Central memory CD8-positive, alpha-beta T cell (primary cell): ENCODE data around the gene TSPAN32.

ENCODE experiments used
- ATAC-seq: fragments of 150-1000 bp; cut with Tn5 transposase; replicated peaks from 2 replicates; pipeline ENCODE4 v1.10.0; 2022; ENCODE audit warnings: mild to moderate bottlenecking, moderate FRiP score, moderate number of reproducible peaks; ENCODE audit not compliant: poor library complexity, severe bottlenecking; ENCODE audit errors: extremely low read depth
- DNase-seq, 2 donors: peaks; one replicate each; pipeline ENCODE4 v3.0.0; 2021; ENCODE audit warnings: low spot score in 2 of 2
- H3K27ac Mint-ChIP-seq: one replicate; pipeline ENCODE4 v1.8.0; 2022; ENCODE audit warnings: low read depth, mild to moderate bottlenecking, moderate library complexity, mixed read lengths
- H3K27me3 Mint-ChIP-seq: one replicate; pipeline ENCODE4 v1.8.0; 2022; ENCODE audit warnings: mixed read lengths
- H3K36me3 Mint-ChIP-seq: one replicate; pipeline ENCODE4 v1.8.0; 2022; ENCODE audit warnings: mild to moderate bottlenecking, moderate library complexity, mixed read lengths; ENCODE audit not compliant: insufficient read depth
- H3K4me1 Mint-ChIP-seq: one replicate; pipeline ENCODE4 v1.8.0; 2022; ENCODE audit warnings: mixed read lengths
- H3K4me3 Mint-ChIP-seq: one replicate; pipeline ENCODE4 v1.8.0; 2022; ENCODE audit warnings: mild to moderate bottlenecking, moderate library complexity, mixed read lengths
- H3K9me3 Mint-ChIP-seq: one replicate; pipeline ENCODE4 v1.8.0; 2022; ENCODE audit warnings: mixed read lengths

The TSPAN32 gene

DNA sequence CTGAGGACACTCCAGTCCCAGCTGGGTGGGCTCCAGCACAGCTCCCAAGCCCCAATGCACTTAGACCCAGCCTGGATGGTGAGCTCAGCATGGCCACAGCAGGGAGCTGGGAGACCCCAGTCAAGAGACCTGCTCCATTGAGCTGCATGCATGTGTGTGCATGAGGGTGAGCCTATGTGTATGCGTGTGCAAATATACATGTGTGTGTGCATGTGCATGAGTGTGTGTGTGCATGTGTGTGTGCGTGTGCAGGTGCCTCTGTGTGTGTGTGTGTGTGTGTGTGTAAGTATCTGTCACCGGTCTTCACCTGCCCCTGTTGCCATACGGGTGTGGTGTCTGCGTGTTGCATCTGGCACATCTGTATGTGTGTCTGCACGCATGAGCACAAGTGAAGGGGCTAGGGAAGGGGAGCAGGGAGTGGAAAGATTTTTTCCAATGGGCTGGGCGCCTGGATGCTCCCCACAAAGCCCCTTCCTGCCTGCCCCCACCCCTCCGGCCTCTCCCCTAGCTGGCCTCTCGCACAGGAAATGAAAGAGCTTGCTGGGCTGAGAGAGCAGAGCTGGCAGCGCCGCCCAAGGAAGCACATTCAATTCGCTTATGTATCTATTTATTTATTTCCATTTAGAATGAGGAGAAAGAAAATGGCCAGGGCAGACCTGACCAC is 4.1 kb downstream of the TSPAN32 start:
- peak overlapping the region; percentile 89 for H3K4me3 Mint-ChIP-seq
- no peaks in the 10 kb centered on the region for H3K27me3 Mint-ChIP-seq
- H3K36me3 Mint-ChIP-seq: peaks cover 16% of the 10 kb centered on the region
- no peaks in the 10 kb centered on the region for H3K9me3 Mint-ChIP-seq
- H3K4me1 Mint-ChIP-seq: peaks cover 48% of the 10 kb centered on the region
- peak overlapping the region; percentile 98 for H3K27ac Mint-ChIP-seq
- DNase-seq: no peak
- ATAC-seq: no peak

- no peak for DNase-seq
- Mint-ChIP-seq H3K36me3 (peaks cover 18% of the 10 kb centered on the region), H3K4me3 (peak overlapping the region; percentile 89), H3K9me3 (no peaks in the 10 kb centered on the region), H3K27me3 (no peaks in the 10 kb centered on the region), H3K27ac (peak overlapping the region; percentile 98), H3K4me1 (peaks cover 45% of the 10 kb centered on the region)
- ATAC-seq: no peak
Measured at GRCh38 chr11:2306452-2306823, 4.6 kb downstream of the TSPAN32 start.

DNA sequence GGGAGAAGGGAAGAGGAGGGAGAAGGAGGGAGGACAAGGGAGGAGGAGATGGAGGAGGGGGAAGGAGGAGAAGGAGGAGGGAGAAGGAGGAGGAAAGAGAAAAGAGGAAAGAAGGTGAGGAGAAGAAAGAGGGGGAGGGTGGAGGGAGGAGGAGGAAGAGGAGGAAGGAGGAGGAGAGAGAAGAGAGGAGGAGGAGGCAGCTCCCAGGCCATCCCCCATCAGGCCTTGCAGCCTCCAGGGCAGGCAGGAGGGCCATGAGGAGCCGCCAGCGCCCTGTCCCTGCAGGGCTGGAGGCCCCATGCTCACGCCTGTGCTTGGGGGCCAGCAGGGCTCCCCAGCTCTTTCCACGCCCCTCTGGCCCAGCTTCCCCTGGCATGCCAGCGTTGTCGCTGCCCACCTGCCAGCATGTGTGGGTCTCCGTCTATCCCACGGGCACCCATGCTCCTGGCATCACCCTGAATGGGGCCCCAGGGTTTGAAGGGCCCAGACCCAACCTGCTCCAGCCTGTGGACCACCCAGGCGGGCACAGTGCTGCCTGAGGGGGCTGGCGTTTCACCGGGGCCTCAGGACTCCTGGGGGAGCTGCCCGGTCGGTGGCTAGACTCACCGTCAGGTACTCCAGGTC is 5.2 kb downstream of the TSPAN32 start:
- peak overlapping the region; percentile 89 for H3K4me3 Mint-ChIP-seq
- H3K9me3 Mint-ChIP-seq: no peaks in the 10 kb centered on the region
- H3K4me1 Mint-ChIP-seq: peaks cover 41% of the 10 kb centered on the region
- peak overlapping the region; percentile 98 for H3K27ac Mint-ChIP-seq
- no peak for ATAC-seq
- no peaks in the 10 kb centered on the region for H3K27me3 Mint-ChIP-seq
- peaks cover 18% of the 10 kb centered on the region for H3K36me3 Mint-ChIP-seq
- no peak for DNase-seq

DNA sequence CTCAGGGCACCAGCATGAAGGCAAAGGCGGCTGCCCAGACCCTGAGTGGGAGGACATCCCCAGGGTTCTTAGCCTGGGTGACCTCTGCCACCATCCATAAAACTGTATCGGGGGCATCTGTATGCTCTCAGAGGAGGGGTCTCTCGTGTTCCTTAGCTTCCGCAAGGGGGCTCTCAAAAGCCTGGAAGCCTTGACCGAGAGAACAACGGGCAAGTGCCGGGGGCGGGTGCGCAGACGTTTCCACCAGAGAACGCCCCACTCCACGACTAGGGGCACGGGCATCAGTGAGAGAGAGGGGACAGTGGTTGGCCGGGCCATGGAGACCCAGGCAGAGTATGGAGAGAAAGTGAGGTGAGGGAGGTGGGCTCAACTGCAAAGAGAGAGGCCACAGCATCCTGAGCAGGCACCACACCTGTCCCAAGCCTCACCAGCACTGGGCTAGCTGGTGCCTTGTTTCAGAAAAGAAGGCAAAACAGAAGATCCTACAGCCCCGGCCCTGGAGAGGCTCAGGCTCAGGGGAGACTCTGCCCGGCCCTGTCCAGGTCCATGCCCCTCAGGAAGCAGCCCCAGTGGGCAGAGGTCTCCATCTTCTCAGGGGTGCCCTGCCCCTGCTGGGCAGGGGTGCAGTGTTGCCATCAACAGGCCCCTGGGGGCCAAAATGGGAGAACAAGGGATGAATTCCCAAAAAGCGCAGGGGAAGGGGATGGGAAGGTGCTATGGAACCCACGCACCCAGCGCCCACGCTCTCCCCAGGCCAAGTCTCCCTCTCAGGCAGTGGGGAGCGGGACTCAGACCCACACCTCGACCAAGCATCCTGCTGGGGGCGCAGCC is 5.9 kb downstream of the TSPAN32 start:
- Mint-ChIP-seq H3K4me1 (peaks cover 37% of the 10 kb centered on the region), H3K9me3 (no peaks in the 10 kb centered on the region), H3K27me3 (no peaks in the 10 kb centered on the region), H3K27ac (peak overlapping the region; percentile 98), H3K36me3 (peaks cover 16% of the 10 kb centered on the region), H3K4me3 (peak overlapping the region; percentile 89)
- DNase-seq (no peak), ATAC-seq (no peak)

GRCh38 chr11:2308713-2309112 is 6.9 kb downstream of the TSPAN32 start:
- H3K27ac Mint-ChIP-seq: no peak overlapping the region
- no peak for ATAC-seq
- no peak overlapping the region for H3K4me3 Mint-ChIP-seq
- no peak for DNase-seq
- H3K27me3 Mint-ChIP-seq: no peaks in the 10 kb centered on the region
- peaks cover 27% of the 10 kb centered on the region for H3K4me1 Mint-ChIP-seq
- no peaks in the 10 kb centered on the region for H3K9me3 Mint-ChIP-seq
- peaks cover 15% of the 10 kb centered on the region for H3K36me3 Mint-ChIP-seq

DNA sequence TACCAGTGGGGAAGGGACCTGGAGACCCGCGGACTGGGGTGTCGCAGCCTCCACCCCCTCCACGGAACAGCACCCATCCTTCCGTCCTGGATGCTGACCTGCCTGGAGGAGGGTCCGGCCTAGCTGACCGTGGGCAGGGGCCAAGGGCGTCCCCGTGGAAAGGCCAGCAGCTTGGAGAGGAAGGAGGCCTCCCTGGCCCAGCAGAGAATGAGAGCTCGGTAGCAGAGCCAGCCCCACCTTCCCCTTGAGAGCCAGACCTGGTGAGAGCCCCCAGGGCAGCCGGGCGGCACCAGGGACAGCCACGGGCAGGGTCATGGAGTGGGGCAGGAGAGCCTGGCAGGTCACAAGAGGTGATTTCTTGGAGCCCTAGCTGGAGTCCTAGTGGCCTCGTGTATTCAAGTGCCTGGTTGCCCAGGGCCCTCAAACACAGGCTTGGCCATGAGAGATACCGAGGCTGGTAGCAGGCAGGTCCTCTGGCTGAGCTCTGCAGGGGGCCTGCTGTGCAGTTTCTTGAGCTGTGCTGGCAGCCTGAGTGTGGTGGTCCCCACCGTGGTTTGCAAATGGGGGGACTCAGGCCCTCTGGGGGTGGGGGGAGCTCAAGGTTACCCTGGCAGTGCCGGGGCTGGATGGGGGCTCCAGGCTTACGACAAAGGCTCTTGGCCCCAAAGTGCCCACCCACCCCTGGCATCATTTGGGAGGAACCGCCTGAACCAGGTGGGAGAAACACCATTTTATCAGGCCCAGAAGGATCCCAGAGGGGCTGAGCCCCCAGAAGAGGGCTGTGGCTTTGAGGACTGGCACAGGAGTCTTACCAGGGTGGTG is 7.6 kb downstream of the TSPAN32 start:
- Mint-ChIP-seq H3K27ac (no peak overlapping the region), H3K4me3 (no peak overlapping the region), H3K36me3 (peaks cover 15% of the 10 kb centered on the region), H3K4me1 (peaks cover 20% of the 10 kb centered on the region), H3K27me3 (no peaks in the 10 kb centered on the region), H3K9me3 (no peaks in the 10 kb centered on the region)
- DNase-seq: no peak
- no peak for ATAC-seq

- ATAC-seq: no peak
- DNase-seq: no peak
- Mint-ChIP-seq H3K27ac (no peak overlapping the region), H3K4me3 (no peak overlapping the region), H3K36me3 (peaks cover 10% of the 10 kb centered on the region), H3K9me3 (no peaks in the 10 kb centered on the region), H3K27me3 (no peaks in the 10 kb centered on the region), H3K4me1 (peaks cover 13% of the 10 kb centered on the region)
Measured at GRCh38 chr11:2310073-2310785, 8.4 kb downstream of the TSPAN32 start.

DNA sequence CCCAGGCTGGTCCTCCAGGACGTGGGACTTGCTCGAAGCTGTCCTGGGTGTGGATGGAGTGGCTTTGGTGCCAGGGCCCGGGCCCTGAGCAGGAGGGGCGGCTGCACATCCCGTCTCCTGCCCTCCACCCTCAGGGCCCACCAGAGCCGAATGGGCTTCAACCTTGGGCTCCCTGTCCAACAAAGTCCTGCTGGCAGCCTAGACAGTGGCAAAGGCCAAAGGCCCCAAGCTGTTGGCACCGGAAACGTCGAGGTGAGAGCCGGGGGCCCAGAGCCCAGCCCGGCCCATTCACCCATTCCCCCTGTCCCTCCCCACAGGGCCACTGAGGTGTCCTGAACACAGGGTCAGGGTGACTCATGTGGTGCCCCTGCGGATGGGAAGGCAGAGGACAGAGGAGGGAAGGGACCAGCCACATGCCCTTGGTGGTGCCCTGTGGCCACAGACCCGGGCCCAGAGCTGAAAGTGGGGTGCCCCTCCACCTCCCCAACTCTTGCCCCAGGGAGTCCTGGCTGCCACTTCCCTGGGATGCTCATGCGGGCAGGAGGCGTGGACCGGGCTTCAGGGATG is 9.1 kb downstream of the TSPAN32 start:
- DNase-seq (no peak), ATAC-seq (no peak)
- H3K36me3 Mint-ChIP-seq: peaks cover 7% of the 10 kb centered on the region
- no peaks in the 10 kb centered on the region for H3K9me3 Mint-ChIP-seq
- no peaks in the 10 kb centered on the region for H3K27me3 Mint-ChIP-seq
- no peak overlapping the region for H3K27ac Mint-ChIP-seq
- no peak overlapping the region for H3K4me3 Mint-ChIP-seq
- peaks cover 8% of the 10 kb centered on the region for H3K4me1 Mint-ChIP-seq

GRCh38 chr11:2311353-2312133 is 9.7 kb downstream of the TSPAN32 start:
- ATAC-seq: no peak

DNA sequence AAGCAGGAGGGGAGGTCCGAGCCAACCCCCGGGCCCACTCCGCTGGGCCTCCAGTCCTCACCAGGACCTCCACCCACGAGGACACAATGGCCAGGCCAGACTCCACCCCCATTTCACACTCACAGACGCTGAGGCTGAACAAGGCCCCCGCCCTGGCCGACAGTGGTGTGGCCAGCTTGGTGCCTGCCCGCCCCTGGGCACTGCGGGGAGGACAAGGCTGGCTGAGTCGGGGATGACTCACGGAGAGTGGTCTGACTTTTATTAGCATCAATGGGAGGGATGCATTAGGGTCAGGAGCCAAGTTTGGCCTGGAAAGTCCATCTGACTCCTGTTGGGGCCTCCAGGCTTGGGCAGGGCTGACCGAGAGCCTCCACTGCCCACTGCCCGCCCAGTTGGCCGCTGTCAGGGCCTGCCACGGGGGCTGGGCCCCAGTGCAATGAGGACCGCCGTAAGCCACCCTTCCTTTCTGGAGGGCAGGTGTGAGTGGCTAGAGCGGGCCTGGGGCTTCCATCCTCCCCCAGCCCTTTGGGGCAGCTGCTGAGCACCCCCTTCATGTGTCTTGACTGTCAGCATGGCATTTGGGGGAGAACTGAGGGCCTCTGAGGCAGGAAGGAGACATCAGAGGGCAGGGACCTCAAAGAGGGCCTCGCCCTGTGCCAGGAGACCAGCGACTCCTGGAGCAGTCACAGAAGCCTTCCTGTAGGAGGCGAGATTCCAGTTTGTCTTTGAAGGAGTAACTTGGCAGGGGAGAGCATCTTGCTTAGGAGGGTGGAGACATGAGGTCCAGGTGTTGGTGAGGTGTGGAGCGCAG is 10.6 kb downstream of the TSPAN32 start:
- H3K4me3 Mint-ChIP-seq: no peak overlapping the region
- no peaks in the 10 kb centered on the region for H3K27me3 Mint-ChIP-seq
- H3K4me1 Mint-ChIP-seq: peaks cover 7% of the 10 kb centered on the region
- no peaks in the 10 kb centered on the region for H3K9me3 Mint-ChIP-seq
- ATAC-seq (no peak), DNase-seq (no peak)
- H3K36me3 Mint-ChIP-seq: peaks cover 4% of the 10 kb centered on the region
- H3K27ac Mint-ChIP-seq: no peak overlapping the region

More at GRCh38 chr11:2311353-2312133, 9.7 kb downstream of the TSPAN32 start:
- peaks cover 5% of the 10 kb centered on the region for H3K36me3 Mint-ChIP-seq
- H3K27me3 Mint-ChIP-seq: no peaks in the 10 kb centered on the region
- peaks cover 2% of the 10 kb centered on the region for H3K4me1 Mint-ChIP-seq
- no peaks in the 10 kb centered on the region for H3K9me3 Mint-ChIP-seq
- H3K4me3 Mint-ChIP-seq: no peak overlapping the region
- H3K27ac Mint-ChIP-seq: no peak overlapping the region
- DNase-seq: no peak
